HG02678 (cell line): Measurements from ENCODE around the gene SLX9.

Source experiments
- ATAC-seq: cut with Tn5 transposase; IDR thresholded peaks from one replicate; pipeline ENCODE4 v1.9.1; 2021; ENCODE audit warnings: mild to moderate bottlenecking, moderate library complexity; ENCODE audit not compliant: unreplicated experiment

The SLX9 gene

DNA sequence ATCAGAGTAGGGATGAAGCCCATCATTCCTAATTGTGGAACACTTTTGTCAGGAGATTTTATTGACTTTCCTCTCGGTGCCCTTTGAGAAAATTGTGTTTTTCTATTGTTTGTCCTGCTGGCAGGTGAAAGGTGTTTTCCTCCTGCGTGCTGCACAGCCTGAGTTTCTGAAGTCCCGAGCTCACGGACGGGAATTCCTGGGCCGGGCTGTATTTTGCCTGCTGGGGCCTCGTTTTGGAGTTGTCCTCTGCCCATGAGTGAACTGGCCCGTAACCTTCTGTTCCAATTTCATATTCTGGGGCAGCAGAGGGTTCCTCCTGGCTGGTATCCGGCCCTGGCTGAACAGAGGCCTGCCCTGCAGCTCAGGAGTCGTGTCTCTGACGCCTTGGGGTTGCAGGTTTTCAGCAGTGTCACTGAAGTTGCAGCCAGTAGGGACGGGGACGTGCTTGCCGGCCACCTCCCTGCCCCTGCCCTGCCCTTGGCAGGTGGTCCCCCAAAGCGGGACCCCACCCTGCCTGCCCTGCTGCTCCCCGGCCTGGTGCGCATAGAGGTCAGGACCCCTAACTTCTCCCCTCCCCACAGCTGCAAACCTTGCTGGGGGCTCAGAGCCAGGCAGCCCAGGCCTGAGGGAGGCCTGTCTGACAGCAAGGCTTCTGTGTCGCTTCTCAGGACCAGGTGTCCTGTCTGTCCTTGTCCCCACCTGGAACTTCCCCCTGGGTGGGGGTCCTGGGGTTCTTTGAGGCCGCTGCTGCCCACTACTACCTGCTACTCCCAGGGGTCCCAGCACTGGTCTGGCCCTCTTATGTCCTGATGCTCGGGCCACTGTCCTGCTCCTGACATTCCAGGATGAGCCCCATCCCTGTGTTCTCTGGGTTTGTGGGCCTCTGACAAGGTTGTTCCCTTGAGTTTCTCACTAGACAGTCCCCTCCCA is 49.0 kb downstream of the SLX9 start:
- no peak for ATAC-seq

DNA sequence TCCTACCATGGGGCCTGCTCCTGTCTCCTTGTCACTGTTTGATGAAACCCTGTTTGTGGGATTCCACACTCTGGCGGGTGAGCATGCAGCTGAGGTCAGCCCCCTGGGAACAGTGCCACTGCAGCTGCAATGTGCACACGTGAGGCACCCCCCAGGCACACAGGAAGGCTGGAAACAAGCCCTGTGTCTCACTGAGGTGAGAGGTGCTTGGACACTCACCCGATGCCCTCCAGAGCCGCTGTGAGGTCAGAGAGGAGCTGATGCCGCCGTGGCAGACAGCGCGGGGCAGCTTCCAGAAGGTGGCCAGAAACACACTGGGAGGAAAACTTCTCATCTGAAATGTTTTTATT is 49.7 kb downstream of the SLX9 start:
- no peak for ATAC-seq

DNA sequence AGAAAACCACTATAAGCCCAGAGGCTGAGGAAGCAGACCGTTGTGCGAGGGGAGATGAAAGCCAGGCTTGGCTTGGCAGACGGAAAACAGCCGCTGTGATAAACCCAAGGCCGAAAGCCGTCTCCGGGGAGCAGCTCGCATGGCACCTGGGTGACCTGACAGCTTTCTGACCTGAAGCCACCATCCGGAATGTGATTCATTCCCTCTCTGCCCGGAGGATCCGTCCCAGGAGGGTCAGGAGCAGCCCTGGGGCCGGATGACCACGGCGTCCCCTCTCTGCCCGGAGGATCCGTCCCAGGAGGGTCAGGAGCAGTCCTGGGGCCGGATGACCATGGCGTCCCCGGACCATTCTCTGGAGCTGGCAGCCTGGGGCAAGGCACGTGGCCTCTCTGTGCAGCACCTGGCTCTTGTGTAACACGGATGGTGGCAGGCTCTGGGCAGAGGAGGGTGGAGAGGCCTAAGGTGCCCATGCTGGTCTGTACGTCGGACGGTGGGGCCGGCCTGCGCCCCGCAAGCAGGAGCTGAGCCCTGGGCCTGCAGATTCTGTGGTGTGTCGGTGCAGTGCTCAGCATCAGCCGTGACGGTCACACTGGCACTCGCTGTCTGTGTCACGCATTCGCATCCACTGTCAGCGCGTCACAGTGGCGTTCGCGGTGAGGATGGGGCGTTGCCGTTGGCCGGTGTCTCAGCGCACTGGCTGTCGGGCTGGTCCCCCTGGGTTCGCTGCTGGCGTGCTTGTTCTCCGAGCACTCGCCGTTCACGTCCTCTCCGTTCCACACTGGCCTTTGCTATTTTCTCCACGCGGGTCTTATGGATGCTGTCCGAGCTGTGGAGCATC is 50.3 kb downstream of the SLX9 start:
- no peak for ATAC-seq

DNA sequence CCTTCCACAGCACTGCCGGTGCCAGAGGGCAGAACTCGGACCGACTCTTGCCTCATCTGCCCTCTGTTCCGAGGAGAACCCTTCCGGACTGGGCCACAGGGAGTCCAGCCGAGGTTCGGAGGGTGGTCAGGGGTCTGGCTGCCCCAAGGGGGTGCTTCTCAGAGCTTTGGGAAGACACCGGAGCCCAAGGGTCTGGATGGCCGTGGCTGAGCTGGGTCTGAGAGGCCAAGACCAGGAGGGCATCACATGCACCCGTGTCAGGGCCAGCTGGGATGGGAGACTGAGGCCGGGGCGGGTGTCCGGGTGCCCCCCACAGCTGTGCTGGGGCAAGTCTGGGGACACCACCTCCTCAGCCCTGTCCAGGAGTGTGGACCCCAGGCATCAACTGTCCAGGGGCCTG is 51.1 kb downstream of the SLX9 start:
- no peak for ATAC-seq

DNA sequence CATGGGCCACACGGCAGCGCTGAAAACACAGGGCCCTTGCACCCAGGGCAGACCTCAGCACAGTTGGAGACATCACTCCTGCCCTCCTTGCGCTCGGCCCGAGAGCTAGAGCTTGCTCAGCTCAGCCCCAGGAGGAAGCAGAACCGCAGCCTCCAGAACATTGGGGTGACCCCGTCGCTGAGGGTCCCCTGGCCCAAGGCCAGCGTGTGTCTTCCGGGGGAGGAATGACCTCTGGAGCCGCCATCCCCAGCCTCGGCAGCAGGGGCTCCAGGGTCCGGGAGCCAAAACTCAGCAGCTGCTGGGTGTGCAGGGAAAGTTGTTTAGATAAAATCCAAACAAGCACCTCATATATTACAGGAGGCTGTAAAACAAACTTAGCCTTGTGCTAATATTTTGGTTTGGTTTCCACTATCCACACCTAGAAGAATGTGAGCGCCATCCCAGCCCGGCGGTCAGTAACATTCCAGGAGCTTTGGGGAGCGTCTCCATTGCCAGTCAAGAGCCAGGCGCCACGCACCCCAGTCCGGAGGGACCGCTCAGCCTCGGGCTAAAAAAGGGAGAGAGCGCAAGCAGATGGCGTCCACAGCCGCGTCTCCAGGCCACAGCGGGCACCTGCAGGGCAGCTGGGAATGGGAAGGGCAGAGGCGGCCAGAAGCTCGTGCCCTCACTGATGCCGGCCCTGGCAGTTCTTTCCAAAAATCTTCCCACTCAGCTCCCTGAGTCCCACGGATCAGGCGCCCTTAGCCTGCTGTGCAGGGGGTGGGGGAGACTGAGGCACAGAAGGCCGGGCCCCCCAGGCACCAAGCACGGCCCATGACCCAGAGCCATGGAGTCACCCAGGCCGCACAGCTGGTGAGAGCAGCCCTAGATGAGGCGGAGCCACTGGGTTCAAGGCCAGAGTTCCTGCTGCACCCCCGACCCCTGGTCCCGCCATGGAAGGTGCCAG is 52.0 kb downstream of the SLX9 start:
- ATAC-seq: no peak

DNA sequence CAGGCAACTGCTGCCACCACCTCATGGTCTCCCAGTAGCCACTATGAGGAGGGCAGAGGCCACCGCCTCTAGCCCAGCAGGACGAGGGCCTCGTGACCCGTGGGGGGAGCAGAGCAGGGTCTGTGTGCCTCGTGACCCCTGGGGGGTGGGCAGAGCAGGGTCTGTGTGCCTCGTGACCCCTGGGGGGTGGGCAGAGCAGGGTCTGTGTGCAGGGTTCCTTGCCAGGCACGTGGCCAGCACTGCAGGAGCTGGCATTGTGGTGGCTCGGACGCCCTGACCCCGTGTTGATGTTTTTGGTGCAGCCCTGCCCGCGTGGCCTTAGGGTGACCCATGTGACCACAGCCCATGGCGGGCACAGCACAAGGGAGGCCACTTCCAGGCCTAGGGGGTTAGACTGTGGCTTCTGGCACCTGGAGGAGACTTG is 52.8 kb downstream of the SLX9 start:
- ATAC-seq: no peak

DNA sequence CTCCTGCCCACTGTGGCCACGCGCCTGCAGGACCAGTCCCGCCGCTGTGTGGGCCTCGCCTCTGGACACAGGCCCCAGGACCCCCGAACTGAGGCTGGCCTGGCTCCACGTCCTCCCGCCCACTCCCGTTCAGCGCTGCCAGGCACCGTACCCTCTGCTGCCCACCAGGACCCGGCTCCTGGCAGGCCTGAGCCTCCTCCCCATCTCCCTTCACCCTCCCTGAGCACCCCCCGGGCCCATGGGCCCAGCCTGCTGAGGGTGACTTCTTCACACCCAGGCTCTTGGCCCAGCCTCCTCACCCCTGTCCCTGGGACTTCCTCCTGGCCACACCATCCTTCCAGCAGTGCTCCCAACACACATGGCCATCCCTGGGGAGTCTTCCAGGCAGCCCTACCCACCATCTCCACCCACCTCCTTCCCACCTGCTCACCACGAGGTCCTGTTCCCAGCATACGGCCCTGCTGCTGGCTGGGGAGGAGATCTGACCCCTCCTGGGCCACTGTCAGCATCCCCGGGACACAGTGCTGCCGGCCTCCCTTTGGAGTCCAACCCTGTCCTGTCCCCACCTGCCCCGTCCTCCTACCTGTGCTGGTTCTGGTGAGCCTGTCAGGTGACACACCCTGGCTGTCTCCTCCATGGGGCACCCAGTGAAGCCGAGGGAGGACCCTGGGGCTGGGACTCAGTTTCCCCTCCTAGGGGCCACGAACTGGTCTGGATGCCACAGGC is 53.7 kb downstream of the SLX9 start:
- ATAC-seq: no peak

DNA sequence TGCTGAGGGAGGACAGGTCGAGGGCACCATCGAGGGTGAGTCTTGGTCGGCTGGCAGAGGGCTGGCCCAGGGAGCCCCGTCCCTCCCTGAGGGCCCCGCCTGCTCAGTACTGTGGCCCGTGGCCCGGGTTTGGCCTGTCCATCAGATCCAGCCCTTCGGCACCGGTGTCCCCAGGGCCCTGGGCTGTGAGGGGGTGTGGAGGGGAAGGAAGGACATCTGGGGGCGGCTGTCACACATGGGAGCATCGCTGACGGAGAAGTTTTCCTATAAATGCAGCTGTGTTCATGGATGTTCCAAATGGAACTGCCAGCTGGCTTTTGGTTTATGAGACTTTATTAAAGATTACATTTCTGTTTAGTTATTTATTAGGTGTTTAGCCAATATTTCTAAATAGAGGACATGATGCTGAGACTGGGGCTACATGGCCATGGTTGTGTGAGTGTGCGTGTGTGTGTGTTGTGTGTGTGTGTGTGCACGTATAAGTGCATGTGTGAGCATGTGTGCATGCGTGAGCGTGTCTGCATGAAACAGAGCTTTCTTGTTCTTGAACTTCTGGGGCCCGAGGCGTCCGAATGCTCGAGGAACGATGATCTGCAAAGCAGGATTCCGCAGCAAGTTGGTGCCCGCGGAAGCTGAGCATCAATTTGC is 54.3 kb downstream of the SLX9 start:
- ATAC-seq: no peak

DNA sequence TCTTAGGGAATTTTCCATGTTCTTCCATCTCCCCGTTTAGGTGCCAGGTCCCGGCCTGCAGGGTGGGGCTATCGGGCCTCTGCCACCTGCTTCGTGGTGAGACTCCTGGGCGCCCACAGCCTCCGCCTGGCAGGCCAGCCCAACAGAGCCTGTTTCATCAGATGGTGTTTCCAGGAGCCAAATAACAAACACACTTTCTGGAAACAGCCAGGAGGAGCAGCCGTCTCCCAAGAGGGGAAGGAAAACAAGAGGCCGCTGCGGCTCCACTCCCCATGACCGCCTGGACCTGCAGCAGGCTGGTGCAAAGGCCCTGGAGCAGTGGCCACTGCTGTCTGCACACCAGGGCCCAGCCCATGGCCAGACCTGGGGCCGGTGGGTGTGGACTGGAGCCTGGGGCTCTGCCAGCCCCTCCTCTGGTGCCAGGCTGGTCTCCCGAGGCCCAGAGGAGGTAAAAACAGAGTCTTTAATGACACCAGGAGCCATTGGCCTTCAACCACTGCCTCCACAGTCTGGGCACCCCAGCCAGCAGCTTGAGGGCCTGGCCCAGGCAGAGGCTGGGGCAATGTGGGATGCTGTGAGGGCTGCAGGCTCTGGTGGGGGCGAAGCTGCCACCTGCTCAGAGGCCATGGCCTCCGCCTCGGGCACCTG is 55.0 kb downstream of the SLX9 start:
- no peak for ATAC-seq

DNA sequence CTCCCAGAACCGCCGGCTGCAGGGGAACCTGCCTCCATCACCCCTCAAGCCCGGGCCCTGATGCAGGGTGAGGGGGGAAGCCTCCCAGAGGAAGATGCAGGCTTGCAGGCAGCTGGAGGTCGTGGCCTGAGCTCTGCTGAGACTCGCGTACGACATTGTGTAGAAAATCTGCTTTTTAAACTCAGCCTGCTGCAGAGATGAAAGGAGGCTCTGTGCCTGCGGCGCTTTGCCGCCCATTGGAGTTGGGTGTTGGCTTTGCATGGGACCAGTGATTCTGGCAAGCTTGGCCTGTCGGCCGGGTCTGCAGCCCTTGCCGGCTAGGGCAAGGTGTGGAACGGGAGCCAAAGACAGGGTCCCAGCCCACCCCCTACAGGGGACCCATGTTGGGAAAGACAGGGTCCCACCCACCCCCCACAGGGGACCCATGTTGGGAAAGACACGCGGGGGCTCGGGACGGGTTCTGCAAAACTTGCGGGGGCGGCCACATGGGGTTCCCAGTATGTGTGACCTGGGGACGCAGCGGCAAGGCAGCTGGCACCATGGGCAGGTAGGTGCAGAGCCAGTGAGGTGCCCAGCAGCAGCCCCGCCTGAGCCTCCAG is 55.6 kb downstream of the SLX9 start:
- ATAC-seq: no peak

DNA sequence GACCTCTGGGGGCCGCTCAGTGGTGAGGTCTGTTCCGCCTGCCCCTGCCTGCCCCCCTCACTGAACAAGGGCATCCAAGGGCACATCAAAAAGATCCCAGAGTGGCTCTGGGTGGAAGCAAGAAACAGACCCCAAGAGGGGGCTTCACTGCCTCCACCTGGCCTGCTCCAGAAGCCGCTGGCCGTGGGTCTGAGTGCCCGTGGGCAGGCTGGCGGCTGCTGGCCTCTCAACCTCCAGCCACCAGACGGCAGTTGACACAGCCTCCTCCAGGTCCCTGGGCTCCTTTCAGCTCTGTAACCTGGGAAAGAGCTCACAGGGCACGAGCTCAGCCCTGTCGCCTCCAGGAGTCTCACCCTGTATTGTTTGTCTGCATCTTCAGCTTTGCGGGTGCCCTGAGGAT is 56.3 kb downstream of the SLX9 start:
- no peak for ATAC-seq

DNA sequence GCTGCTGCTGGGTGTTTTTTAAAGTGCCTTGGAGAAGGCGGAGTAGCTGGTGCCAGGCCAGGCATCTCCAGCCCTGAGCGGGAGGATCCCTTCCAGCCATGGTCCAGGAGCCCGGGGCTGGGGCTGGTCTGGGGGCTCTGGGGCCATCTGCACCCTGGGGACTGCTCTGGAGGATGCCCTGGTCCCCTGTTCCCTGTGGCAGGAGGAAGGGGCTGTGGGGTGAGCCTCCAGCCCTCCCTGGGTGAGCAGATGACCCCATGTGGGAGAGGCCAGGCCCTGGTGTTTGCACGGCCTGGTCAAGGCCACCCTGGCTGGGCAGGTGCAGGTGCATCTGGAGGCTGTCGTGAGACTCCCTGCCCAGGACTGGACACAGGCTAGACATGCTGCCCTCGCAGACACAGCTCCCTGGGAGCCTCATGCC is 56.7 kb downstream of the SLX9 start:
- no peak for ATAC-seq

DNA sequence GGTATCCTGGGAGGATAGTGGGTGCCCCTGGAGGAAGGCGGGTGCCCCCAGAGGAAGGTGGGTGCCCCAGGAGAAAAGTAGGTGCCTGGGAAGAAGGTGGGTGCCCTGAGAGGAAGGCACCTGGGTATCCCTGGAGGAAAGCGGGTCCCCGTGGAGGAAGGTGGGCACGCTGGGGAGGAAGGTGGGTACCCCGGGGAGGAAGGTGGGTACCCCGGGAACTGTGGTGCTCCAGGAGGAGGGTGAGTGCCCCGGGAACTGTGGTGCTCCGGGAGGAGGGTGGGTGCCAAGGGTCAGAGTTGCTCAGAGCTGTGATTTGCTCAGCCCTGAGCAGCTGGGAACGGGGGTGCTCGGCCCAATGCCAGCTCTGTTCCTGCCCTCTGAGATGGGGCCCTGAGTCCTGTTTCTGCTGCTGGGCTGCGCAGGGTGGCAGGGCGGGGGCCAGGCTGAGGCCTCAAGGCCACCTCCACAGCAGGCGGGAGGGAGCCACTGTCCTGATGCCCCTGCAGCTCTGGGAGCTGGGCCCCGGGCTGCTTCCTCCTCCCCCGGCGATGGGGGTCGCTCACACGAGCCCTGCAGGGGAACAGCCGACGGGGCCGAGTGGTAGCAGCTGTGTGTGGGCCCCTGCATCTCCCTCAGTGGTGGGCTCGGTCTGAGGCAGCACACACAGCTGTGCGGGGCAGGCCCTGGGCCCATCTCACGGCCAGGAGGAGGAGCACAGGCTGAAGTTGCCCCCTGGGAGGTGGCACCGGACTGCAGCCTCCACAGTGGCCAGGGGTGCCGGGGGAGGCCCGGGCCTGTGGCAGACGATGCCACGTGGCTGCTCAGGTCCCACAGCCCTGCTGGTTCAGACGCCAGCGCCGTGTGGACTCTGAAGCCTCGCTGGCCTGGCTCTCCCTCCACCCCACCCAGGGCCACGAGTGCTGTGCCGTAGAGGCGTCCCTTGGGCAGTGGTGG is 57.4 kb downstream of the SLX9 start:
- no peak for ATAC-seq

DNA sequence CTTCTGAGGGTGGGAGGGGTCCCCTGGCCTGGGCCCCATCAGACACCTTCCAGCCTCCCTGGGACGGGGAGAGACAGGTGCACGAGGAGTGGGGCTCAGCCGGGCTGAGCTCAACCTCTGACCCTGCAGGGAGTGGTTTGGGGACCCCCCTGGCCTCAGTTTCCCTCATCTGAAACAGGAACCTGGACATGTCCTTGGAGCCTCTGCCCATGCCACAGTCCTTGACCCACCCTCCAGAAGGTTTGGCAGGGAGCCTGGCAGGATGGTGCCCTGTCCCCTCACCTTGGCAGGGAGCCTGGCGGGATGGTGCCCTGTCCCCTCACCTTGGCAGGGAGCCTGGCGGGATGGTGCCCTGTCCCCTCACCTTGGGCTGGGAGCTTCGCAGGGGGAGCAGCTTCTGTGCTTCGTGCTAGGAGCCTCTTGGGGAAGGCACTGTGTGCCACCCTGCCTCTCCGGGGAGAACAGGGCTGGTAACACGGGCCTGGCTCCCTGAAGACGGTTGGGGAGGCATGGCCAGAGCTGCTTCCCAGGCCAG is 58.3 kb downstream of the SLX9 start:
- no peak for ATAC-seq

DNA sequence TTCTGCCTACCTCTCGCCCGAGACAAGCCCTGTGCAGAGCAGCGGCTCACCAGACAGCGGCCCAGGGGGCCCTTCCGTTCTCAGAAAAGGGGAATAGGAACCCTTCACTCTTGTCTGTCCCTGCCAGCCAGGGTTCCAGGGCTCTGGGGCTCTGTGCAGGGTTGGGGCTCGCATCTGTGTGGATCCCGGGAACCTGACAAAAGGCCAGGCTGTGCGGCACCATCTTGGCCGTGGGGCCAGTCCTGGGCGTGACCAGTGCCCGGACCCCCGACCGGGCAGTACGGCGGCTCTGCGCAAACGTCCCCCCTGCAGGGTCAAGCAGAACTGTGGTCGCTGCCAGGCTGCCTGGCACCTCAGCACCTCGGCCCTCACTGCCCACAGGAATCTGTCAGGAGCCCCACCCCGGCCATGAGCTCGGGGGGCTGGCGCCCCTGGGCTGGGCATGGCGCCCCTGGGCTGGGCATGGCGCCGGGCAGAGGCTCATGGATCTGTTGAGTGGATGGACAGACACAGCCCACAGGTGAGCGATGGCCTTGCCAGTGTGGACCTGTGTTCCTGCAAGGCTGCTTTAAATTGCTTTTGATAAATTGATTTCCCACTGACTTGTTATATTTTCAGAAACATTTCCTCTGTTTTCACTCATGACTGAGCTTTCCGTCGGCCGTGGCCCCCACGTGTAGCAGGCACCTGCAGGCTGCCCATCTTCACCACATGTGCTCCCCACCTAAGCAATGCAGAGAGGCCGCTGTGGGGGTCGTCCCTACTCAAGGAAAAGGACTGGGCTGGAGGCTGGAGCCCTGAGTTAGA is 59.0 kb downstream of the SLX9 start:
- ATAC-seq: no peak

DNA sequence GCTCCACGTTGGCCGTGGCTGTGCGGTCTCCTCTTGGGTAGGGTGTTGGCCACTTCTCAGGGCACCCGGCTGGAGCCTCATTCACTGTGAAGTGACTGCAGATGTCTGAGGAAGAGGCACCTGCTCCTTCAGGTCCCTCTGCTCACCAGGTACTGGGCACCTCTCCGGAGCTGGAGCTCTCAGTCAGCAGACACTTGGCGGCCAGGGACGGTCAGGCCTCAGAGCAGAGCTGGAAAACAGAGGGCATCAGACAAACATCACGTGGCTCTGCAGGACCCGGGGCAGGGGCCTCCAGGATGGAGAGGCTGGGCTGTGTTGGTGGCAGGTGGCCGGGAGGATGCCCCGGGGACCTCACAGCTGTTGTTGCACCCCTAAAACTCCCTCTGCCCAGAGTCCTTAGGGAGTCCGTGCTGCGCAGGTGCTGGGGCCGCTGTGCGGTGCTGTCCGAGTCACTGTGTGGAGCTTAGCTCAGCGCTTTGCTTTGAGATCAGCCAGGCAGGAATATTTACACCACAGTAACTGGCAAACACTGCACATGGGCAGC is 59.7 kb downstream of the SLX9 start:
- no peak for ATAC-seq
